GM23338 (cell line): ENCODE results near the gene OLFM1.

Experiments
- CREB1 ChIP-seq: fragments of 250-450 bp; sonication (Bioruptor Pico); IDR thresholded peaks from 2 replicates; pipeline ENCODE4 v1.5.0; 2020; ENCODE audit warnings: low read depth, mild to moderate bottlenecking, moderate library complexity
- EZH2 ChIP-seq: fragments of 200-600 bp; sonication (generic); IDR thresholded peaks from one replicate; pipeline ENCODE4 v1.8.0; 2017; ENCODE audit warnings: antibody characterized with exemption, mild to moderate bottlenecking, low read depth; ENCODE audit not compliant: unreplicated experiment
- EZH2phosphoT487 ChIP-seq: fragments of 200-600 bp; sonication (generic); IDR thresholded peaks from one replicate; pipeline ENCODE4 v1.8.1; 2018; ENCODE audit warnings: antibody characterized with exemption; ENCODE audit not compliant: unreplicated experiment
- JUNB ChIP-seq: IDR thresholded peaks from one replicate; pipeline ENCODE4 v1.6.1; 2016; ENCODE audit warnings: antibody characterized with exemption; ENCODE audit not compliant: unreplicated experiment
- NANOG ChIP-seq: IDR thresholded peaks from 2 replicates; pipeline ENCODE4 v1.6.1; 2016; ENCODE audit warnings: antibody characterized with exemption, borderline replicate concordance
- POLR2AphosphoS5 ChIP-seq: IDR thresholded peaks from 2 replicates; pipeline ENCODE4 v1.6.1; 2016; ENCODE audit warnings: antibody characterized with exemption, low read depth
- STAT1 ChIP-seq: IDR thresholded peaks from one replicate; pipeline ENCODE4 v1.6.1; 2016; ENCODE audit warnings: antibody characterized with exemption; ENCODE audit not compliant: unreplicated experiment
- ZNF114 ChIP-seq: fragments of 250-450 bp; sonication (Bioruptor Pico); IDR thresholded peaks from 2 replicates; pipeline ENCODE4 v1.5.0; 2020; ENCODE audit warnings: mild to moderate bottlenecking, moderate library complexity
- ZNF331 ChIP-seq: fragments of 250-450 bp; sonication (Bioruptor Pico); IDR thresholded peaks from 2 replicates; pipeline ENCODE4 v1.5.0; 2020; ENCODE audit warnings: low read depth, mild to moderate bottlenecking, moderate library complexity
- TF ChIP-seq, protein P1 (sequence below), 2 experiments: fragments of 200-600 bp in 1 of 2; sonication (generic) in 1 of 2; conservative IDR thresholded peaks; 2 replicates each; pipeline versions ENCODE4 v1.5.1 to v1.6.1; 2016 to 2017; ENCODE audit warnings: antibody characterized with exemption in 2 of 2, low read depth in 2 of 2, mild to moderate bottlenecking in 2 of 2, moderate library complexity in 1 of 2
- TF ChIP-seq, protein P2 (sequence below): IDR thresholded peaks from one replicate; pipeline ENCODE4 v1.6.1; 2018; ENCODE audit warnings: antibody characterized with exemption; ENCODE audit not compliant: unreplicated experiment
- TF ChIP-seq, protein P3 (sequence below): fragments of 250-450 bp; sonication (Bioruptor Pico); IDR thresholded peaks from 2 replicates; pipeline ENCODE4 v1.5.0; 2020; ENCODE audit warnings: mild to moderate bottlenecking, moderate library complexity
- TF ChIP-seq, protein P4 (sequence below): IDR thresholded peaks from 2 replicates; pipeline ENCODE4 v1.6.1; 2016; ENCODE audit warnings: antibody characterized with exemption

DNA sequence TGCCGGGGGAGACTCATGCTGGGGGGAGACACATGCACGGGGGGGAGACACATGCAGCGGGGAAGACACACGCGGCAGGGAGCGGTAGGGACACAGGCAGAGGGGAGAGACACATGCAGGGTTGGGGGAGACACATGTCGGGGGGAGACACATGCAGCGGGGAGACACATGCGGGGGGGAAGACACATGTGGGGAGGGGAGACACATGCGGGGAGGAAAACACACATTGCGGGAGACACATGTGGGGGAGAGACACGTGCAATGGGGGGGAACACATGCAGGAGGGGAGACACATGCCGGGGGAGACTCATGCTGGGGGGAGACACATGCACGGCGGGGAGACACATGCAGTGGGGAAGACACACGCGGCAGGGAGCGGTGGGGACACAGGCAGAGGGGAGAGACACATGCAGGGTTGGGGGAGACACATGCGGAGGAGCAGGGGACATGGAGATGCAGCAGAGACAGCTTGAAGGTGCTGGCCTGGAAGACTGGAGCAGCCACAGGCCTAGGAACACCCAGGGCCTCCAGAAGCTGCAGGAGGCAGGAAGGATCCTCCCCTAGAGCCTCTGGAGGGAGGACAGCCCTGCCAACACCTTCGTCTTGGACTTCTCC lies 20.3 kb upstream of the OLFM1 start:
- TF ChIP-seq EZH2 (no peak), POLR2AphosphoS5 (no peak), EZH2phosphoT487 (no peak), STAT1 (no peak), NANOG (no peak), JUNB (no peak), CREB1 (CRISPR knock-in tag) (no peak), ZNF331 (CRISPR knock-in tag) (no peak), ZNF114 (CRISPR knock-in tag) (no peak)
- TF ChIP-seq, protein P1, sequence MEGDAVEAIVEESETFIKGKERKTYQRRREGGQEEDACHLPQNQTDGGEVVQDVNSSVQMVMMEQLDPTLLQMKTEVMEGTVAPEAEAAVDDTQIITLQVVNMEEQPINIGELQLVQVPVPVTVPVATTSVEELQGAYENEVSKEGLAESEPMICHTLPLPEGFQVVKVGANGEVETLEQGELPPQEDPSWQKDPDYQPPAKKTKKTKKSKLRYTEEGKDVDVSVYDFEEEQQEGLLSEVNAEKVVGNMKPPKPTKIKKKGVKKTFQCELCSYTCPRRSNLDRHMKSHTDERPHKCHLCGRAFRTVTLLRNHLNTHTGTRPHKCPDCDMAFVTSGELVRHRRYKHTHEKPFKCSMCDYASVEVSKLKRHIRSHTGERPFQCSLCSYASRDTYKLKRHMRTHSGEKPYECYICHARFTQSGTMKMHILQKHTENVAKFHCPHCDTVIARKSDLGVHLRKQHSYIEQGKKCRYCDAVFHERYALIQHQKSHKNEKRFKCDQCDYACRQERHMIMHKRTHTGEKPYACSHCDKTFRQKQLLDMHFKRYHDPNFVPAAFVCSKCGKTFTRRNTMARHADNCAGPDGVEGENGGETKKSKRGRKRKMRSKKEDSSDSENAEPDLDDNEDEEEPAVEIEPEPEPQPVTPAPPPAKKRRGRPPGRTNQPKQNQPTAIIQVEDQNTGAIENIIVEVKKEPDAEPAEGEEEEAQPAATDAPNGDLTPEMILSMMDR (conservative IDR thresholded peaks at IDR 0.05; ENCODE audit: low read depth in 2 of 2), result no peak
- TF ChIP-seq, protein P2, sequence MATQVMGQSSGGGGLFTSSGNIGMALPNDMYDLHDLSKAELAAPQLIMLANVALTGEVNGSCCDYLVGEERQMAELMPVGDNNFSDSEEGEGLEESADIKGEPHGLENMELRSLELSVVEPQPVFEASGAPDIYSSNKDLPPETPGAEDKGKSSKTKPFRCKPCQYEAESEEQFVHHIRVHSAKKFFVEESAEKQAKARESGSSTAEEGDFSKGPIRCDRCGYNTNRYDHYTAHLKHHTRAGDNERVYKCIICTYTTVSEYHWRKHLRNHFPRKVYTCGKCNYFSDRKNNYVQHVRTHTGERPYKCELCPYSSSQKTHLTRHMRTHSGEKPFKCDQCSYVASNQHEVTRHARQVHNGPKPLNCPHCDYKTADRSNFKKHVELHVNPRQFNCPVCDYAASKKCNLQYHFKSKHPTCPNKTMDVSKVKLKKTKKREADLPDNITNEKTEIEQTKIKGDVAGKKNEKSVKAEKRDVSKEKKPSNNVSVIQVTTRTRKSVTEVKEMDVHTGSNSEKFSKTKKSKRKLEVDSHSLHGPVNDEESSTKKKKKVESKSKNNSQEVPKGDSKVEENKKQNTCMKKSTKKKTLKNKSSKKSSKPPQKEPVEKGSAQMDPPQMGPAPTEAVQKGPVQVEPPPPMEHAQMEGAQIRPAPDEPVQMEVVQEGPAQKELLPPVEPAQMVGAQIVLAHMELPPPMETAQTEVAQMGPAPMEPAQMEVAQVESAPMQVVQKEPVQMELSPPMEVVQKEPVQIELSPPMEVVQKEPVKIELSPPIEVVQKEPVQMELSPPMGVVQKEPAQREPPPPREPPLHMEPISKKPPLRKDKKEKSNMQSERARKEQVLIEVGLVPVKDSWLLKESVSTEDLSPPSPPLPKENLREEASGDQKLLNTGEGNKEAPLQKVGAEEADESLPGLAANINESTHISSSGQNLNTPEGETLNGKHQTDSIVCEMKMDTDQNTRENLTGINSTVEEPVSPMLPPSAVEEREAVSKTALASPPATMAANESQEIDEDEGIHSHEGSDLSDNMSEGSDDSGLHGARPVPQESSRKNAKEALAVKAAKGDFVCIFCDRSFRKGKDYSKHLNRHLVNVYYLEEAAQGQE, result no peak
- TF ChIP-seq, protein P3, sequence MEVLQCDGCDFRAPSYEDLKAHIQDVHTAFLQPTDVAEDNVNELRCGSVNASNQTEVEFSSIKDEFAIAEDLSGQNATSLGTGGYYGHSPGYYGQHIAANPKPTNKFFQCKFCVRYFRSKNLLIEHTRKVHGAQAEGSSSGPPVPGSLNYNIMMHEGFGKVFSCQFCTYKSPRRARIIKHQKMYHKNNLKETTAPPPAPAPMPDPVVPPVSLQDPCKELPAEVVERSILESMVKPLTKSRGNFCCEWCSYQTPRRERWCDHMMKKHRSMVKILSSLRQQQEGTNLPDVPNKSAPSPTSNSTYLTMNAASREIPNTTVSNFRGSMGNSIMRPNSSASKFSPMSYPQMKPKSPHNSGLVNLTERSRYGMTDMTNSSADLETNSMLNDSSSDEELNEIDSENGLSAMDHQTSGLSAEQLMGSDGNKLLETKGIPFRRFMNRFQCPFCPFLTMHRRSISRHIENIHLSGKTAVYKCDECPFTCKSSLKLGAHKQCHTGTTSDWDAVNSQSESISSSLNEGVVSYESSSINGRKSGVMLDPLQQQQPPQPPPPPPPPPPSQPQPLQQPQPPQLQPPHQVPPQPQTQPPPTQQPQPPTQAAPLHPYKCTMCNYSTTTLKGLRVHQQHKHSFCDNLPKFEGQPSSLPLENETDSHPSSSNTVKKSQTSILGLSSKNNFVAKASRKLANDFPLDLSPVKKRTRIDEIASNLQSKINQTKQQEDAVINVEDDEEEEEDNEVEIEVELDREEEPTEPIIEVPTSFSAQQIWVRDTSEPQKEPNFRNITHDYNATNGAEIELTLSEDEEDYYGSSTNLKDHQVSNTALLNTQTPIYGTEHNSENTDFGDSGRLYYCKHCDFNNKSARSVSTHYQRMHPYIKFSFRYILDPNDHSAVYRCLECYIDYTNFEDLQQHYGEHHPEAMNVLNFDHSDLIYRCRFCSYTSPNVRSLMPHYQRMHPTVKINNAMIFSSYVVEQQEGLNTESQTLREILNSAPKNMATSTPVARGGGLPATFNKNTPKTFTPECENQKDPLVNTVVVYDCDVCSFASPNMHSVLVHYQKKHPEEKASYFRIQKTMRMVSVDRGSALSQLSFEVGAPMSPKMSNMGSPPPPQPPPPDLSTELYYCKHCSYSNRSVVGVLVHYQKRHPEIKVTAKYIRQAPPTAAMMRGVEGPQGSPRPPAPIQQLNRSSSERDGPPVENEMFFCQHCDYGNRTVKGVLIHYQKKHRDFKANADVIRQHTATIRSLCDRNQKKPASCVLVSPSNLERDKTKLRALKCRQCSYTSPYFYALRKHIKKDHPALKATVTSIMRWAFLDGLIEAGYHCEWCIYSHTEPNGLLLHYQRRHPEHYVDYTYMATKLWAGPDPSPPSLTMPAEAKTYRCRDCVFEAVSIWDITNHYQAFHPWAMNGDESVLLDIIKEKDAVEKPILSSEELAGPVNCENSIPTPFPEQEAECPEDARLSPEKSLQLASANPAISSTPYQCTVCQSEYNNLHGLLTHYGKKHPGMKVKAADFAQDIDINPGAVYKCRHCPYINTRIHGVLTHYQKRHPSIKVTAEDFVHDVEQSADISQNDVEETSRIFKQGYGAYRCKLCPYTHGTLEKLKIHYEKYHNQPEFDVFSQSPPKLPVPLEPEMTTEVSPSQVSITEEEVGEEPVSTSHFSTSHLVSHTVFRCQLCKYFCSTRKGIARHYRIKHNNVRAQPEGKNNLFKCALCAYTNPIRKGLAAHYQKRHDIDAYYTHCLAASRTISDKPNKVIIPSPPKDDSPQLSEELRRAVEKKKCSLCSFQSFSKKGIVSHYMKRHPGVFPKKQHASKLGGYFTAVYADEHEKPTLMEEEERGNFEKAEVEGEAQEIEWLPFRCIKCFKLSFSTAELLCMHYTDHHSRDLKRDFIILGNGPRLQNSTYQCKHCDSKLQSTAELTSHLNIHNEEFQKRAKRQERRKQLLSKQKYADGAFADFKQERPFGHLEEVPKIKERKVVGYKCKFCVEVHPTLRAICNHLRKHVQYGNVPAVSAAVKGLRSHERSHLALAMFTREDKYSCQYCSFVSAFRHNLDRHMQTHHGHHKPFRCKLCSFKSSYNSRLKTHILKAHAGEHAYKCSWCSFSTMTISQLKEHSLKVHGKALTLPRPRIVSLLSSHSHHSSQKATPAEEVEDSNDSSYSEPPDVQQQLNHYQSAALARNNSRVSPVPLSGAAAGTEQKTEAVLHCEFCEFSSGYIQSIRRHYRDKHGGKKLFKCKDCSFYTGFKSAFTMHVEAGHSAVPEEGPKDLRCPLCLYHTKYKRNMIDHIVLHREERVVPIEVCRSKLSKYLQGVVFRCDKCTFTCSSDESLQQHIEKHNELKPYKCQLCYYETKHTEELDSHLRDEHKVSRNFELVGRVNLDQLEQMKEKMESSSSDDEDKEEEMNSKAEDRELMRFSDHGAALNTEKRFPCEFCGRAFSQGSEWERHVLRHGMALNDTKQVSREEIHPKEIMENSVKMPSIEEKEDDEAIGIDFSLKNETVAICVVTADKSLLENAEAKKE (CRISPR knock-in tag), result no peak
- TF ChIP-seq, protein P4, sequence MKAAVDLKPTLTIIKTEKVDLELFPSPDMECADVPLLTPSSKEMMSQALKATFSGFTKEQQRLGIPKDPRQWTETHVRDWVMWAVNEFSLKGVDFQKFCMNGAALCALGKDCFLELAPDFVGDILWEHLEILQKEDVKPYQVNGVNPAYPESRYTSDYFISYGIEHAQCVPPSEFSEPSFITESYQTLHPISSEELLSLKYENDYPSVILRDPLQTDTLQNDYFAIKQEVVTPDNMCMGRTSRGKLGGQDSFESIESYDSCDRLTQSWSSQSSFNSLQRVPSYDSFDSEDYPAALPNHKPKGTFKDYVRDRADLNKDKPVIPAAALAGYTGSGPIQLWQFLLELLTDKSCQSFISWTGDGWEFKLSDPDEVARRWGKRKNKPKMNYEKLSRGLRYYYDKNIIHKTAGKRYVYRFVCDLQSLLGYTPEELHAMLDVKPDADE, result no peak
